GM23248 (cell line): ENCODE results near the gene LAPTM5.

Experiments
- EZH2 ChIP-seq: fragments of 200-600 bp; sonication (generic); IDR thresholded peaks from 2 replicates; pipeline ENCODE4 v1.6.1; 2018; ENCODE audit warnings: antibody characterized with exemption, mild to moderate bottlenecking; ENCODE audit not compliant: insufficient read depth, poor library complexity, severe bottlenecking
- EZH2phosphoT487 ChIP-seq: fragments of 200-600 bp; sonication (generic); IDR thresholded peaks from 2 replicates; pipeline ENCODE4 v1.6.1; 2018; ENCODE audit warnings: antibody characterized with exemption, moderate library complexity, mild to moderate bottlenecking, low read depth; ENCODE audit not compliant: insufficient read depth

GRCh38 chr1:30781906-30782305 lies 24.3 kb upstream of the LAPTM5 start:
- TF ChIP-seq EZH2phosphoT487: no peak
- no peak for TF ChIP-seq EZH2
